Neural progenitor cell (in vitro differentiated cells): Measurements from ENCODE around the gene TINAGL1.

Source experiments
- EZH2 ChIP-seq: fragments of 200-600 bp; sonication (generic); IDR thresholded peaks from 2 replicates; pipeline ENCODE4 v1.6.1; 2017; ENCODE audit warnings: antibody characterized with exemption, mild to moderate bottlenecking, moderate library complexity
- EZH2phosphoT487 ChIP-seq: fragments of 200-600 bp; sonication (generic); IDR thresholded peaks from 2 replicates; pipeline ENCODE4 v1.6.1; 2017; ENCODE audit warnings: antibody characterized with exemption
- TF ChIP-seq, protein P1 (sequence below): fragments of 200-600 bp; sonication (generic); IDR thresholded peaks from 2 replicates; pipeline ENCODE4 v1.5.1; 2017; ENCODE audit warnings: antibody characterized with exemption, mild to moderate bottlenecking

DNA sequence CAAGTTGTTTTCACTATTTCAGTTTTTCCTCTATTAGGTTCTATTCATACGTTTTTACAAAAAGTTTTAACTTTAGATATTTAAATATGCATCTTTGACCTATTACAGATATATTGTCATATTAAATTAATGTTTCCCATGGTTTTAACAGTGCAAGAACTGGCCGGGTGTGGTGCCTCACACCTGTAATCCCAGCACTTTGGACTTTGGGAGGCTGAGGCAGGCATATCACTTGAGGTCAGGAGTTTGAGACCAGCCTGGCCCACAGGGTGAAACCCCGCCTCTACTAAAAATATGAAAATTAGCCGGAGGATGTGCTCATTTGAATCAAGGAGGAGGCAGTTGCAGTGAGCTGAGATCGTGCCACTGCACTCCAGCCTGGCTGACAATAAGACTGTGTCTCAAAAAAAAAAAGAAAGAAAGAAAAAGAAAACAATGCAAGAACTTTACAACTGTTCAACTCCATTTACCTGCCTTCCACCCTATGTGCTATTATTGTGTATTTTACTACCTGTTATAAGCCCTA is 19.8 kb upstream of the TINAGL1 start:
- TF ChIP-seq, protein P1, sequence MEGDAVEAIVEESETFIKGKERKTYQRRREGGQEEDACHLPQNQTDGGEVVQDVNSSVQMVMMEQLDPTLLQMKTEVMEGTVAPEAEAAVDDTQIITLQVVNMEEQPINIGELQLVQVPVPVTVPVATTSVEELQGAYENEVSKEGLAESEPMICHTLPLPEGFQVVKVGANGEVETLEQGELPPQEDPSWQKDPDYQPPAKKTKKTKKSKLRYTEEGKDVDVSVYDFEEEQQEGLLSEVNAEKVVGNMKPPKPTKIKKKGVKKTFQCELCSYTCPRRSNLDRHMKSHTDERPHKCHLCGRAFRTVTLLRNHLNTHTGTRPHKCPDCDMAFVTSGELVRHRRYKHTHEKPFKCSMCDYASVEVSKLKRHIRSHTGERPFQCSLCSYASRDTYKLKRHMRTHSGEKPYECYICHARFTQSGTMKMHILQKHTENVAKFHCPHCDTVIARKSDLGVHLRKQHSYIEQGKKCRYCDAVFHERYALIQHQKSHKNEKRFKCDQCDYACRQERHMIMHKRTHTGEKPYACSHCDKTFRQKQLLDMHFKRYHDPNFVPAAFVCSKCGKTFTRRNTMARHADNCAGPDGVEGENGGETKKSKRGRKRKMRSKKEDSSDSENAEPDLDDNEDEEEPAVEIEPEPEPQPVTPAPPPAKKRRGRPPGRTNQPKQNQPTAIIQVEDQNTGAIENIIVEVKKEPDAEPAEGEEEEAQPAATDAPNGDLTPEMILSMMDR = no peak
- TF ChIP-seq EZH2phosphoT487 (no peak), EZH2 (no peak)
